ENCODE results near the gene HOXB8. TPM values are rescaled to one million over a fixed set of nuclear protein-coding genes. Genes with fewer than 3 reads are reported as not detected.

Gene HOXB8
- total and polyA plus RNA-seq, 10 of the 15 experiments (the other 5 are each of a cell fraction or from before 2014, with no cell fraction given) = 0.21 TPM; not detected in 9

DNA sequence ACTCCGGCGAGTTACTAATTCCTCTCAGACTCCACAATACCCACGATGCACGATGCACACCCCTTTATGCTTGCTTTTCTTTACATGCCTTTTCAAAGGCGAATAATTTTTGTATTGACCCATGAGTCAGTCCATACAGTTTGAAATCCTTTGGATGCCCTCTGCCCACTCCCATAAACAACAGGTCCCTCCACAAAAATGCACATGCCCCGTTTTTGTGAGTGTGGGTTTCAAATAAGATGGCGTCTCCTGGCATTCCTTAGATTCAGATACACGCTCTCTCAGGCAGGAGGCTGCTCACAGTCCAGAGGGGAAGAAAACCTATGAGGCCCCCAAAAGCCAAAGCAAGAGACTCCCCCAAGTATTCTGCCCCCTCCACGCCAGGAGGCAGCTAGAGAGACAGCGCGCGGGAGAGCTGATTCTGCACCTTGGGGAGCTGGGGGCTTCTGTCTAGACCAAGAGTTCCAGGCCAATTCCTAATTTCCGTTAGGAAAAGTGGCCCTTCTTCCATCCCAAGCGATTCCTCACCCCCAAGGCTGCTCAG is 30.6 kb upstream of the HOXB8 start:
- SMC1A ChIA-PET (ENCODE audit: uncharacterized antibody, unreplicated experiment) = no interaction called here
- Histone ChIP-seq H4K20me1 (ENCODE audit: control insufficient read depth, insufficient read depth) (no peaks in the 10 kb centered on the region), H3K9me3 (replicated peaks; ENCODE audit: control insufficient read depth, insufficient read depth, low read length) (no peaks in the 10 kb centered on the region), H3K79me2 (ENCODE audit: control insufficient read depth, insufficient read depth, low read length) (no peaks in the 10 kb centered on the region), H3K36me3 (ENCODE audit: control insufficient read depth in 2 of 2, insufficient read depth in 2 of 2, low read length in 1 of 2) (no peaks in the 10 kb centered on the region), H3K4me3 (no peak overlapping the region; the same call in 1 of the 2 replicates), H3K27ac (ENCODE audit: control insufficient read depth, insufficient read depth) (no peak overlapping the region), H3K27me3 (replicated peaks in 1 of 2; ENCODE audit: control insufficient read depth in 2 of 2, insufficient read depth in 2 of 2, low read length in 1 of 2) (peaks cover 8 to 9% of the 10 kb centered on the region in 2 experiments), H2AFZ (ENCODE audit: control insufficient read depth, low read depth, low read length) (no peak overlapping the region), H3K4me1 (ENCODE audit: control insufficient read depth, insufficient read depth, low read length) (peaks cover 7% of the 10 kb centered on the region), H3K9ac (ENCODE audit: control insufficient read depth, insufficient read depth, low read length) (no peak overlapping the region), H3K4me2 (ENCODE audit: control insufficient read depth, insufficient read depth) (no peak overlapping the region; the same call in 1 of the 2 replicates)
- POLR2A ChIA-PET = no interaction called here
- CTCF ChIA-PET = interaction anchor here (1.1 kb wide), 1 partner anchor 9 kb away, joined by 9 read pairs; no protein-coding TSS in a partner anchor
- intact Hi-C loops (cut with micrococcal nuclease; ENCODE audit: unreplicated experiment) (no loop called here), in situ Hi-C loops (cut with MboI) (no loop called here)
- RAD21 ChIA-PET (ENCODE audit: unreplicated experiment) = no interaction called here
- no peak for DNase-seq (ENCODE audit: low read depth, low spot score)
- no peak for FAIRE-seq
- 69% methylated on average over 14 of the region's 14 CpGs for WGBS (ENCODE audit: insufficient coverage, insufficient replicate concordance, low lambda C conversion rate, missing lambda C conversion rate)
- no peak for ATAC-seq
- TF ChIP-seq HSF1 (IDR thresholded peaks at IDR 0.05; ENCODE audit: low read depth, low read length) = no peak
- TF ChIP-seq MTA3 (IDR thresholded peaks at IDR 0.05; ENCODE audit: borderline replicate concordance, low read length) = no peak
- TF ChIP-seq NFYA (IDR thresholded peaks at IDR 0.05; ENCODE audit: borderline replicate concordance, low read depth, low read length) = no peak
- no peak for TF ChIP-seq NFXL1 (IDR thresholded peaks at IDR 0.05; ENCODE audit: borderline replicate concordance)
- TF ChIP-seq, protein P1, sequence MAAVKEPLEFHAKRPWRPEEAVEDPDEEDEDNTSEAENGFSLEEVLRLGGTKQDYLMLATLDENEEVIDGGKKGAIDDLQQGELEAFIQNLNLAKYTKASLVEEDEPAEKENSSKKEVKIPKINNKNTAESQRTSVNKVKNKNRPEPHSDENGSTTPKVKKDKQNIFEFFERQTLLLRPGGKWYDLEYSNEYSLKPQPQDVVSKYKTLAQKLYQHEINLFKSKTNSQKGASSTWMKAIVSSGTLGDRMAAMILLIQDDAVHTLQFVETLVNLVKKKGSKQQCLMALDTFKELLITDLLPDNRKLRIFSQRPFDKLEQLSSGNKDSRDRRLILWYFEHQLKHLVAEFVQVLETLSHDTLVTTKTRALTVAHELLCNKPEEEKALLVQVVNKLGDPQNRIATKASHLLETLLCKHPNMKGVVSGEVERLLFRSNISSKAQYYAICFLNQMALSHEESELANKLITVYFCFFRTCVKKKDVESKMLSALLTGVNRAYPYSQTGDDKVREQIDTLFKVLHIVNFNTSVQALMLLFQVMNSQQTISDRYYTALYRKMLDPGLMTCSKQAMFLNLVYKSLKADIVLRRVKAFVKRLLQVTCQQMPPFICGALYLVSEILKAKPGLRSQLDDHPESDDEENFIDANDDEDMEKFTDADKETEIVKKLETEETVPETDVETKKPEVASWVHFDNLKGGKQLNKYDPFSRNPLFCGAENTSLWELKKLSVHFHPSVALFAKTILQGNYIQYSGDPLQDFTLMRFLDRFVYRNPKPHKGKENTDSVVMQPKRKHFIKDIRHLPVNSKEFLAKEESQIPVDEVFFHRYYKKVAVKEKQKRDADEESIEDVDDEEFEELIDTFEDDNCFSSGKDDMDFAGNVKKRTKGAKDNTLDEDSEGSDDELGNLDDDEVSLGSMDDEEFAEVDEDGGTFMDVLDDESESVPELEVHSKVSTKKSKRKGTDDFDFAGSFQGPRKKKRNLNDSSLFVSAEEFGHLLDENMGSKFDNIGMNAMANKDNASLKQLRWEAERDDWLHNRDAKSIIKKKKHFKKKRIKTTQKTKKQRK (IDR thresholded peaks at IDR 0.05; ENCODE audit: low read depth, low read length) = no peak
- TF ChIP-seq CEBPB (IDR thresholded peaks at IDR 0.05; ENCODE audit: borderline replicate concordance in 1 of 2, low read depth in 2 of 2, low read length in 2 of 2) = no peak
- no peak for TF ChIP-seq MEF2A (IDR thresholded peaks at IDR 0.05; ENCODE audit: insufficient read depth, low read depth, low read length)
- no peak for TF ChIP-seq CHD1 (IDR thresholded peaks at IDR 0.05; ENCODE audit: low read depth, low read length)
- no peak for TF ChIP-seq JUND (IDR thresholded peaks at IDR 0.05; ENCODE audit: low read depth, low read length)
- no peak for TF ChIP-seq ZBTB11 (CRISPR knock-in tag; IDR thresholded peaks at IDR 0.05)
- TF ChIP-seq, protein P2, sequence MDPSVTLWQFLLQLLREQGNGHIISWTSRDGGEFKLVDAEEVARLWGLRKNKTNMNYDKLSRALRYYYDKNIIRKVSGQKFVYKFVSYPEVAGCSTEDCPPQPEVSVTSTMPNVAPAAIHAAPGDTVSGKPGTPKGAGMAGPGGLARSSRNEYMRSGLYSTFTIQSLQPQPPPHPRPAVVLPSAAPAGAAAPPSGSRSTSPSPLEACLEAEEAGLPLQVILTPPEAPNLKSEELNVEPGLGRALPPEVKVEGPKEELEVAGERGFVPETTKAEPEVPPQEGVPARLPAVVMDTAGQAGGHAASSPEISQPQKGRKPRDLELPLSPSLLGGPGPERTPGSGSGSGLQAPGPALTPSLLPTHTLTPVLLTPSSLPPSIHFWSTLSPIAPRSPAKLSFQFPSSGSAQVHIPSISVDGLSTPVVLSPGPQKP (IDR thresholded peaks at IDR 0.05; ENCODE audit: low read depth, low read length) = no peak
- no peak for TF ChIP-seq IKZF2 (IDR thresholded peaks at IDR 0.05)
- no TSS peak for BruUV-seq (replicated peaks)
